Measurements from ENCODE around the gene KCNN1.

KCNN1 gene

DNA sequence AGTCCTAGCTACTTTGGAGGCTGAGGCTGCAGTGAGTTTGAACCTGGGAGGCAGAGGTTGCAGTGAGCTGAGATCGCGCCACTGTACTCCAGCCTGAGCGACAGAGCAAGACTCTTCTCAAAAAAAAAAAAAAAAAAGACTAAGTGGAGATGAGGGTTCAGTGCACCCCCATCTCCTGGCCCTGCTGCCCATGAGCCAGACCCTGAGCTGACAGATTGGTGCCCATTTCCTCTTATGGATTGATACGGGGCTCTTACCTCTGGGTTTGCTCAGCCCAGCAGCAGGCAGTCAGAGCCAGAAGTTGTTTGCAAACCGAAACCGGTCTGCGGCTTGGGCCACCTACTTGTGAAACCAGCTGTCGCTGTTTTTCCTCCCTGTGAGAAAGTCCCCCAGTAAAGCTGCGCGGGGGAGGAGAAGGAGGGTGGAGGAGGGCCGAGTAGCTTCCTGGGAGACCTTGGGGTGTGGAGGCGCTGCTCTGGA, 78.0 kb downstream of the KCNN1 start:
- Mint-ChIP-seq H3K9me3 (peaks cover 7% of the 10 kb centered on the region), H3K27ac (no peak overlapping the region), H3K4me1 (peaks cover 21% of the 10 kb centered on the region)

DNA sequence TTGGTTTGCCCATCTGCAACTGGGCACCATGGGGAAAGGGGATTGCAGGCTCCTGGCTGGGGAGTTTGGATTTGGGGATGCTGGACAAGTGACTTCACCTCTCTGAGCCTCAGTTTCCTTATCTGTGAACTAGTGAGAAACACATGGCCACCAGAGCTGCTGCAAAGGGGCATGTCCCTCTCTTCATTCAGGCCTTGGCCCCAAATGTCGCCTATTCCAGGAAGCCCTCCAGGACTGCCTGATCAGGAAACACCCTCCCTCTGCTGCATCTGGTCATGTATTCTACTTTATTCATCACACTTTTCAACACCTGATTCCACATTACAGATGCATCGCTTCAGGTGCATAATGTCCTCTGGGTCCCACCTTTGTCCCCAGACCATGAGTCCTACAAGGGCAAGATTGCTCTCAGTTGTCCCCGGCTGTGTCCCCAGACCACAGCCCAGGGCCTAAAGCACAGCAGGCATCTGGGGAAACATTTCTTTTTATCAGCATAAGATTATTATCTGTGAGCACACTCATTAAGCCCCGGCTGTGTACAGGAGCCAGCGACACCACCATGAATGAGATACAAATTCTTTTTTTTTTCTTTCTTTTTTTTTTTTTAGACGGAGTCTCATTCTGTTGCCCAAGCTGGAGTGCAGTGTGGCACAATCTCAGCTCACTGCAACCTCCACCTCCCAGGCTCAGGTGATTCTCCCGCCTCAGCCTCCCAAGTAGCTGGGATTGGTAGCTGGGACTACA, 78.6 kb downstream of the KCNN1 start:
- peak overlapping the region; percentile 50 for H3K4me3 Mint-ChIP-seq
- H3K27ac Mint-ChIP-seq: no peak overlapping the region
- H3K4me1 Mint-ChIP-seq: peaks cover 25% of the 10 kb centered on the region
- no peak for DNase-seq
- H3K9me3 Mint-ChIP-seq: peaks cover 7% of the 10 kb centered on the region
- H3K27me3 Mint-ChIP-seq (ENCODE audit: low read depth, poor library complexity): peaks cover 35% of the 10 kb centered on the region
- no peak for TF ChIP-seq CTCF (IDR thresholded peaks at IDR 0.05)
- H3K36me3 Mint-ChIP-seq (ENCODE audit: low read depth): no peaks in the 10 kb centered on the region

More for the DNA sequence above, 78.0 kb downstream of the KCNN1 start:
- peak; percentile 28 for DNase-seq
- Mint-ChIP-seq H3K36me3 (ENCODE audit: low read depth) (no peaks in the 10 kb centered on the region), H3K27me3 (ENCODE audit: low read depth, poor library complexity) (peaks cover 38% of the 10 kb centered on the region), H3K4me3 (peak overlapping the region; percentile 50)
- no peak for TF ChIP-seq CTCF (IDR thresholded peaks at IDR 0.05)

- TF ChIP-seq CTCF (IDR thresholded peaks at IDR 0.05): no peak
- DNase-seq: no peak
- Mint-ChIP-seq H3K36me3 (ENCODE audit: low read depth) (no peaks in the 10 kb centered on the region), H3K27ac (no peak overlapping the region), H3K27me3 (ENCODE audit: low read depth, poor library complexity) (peaks cover 36% of the 10 kb centered on the region), H3K4me1 (peaks cover 25% of the 10 kb centered on the region), H3K4me3 (no peak overlapping the region), H3K9me3 (peaks cover 2% of the 10 kb centered on the region)
These were observed 79.3 kb downstream of the KCNN1 start for GRCh38 chr19:18046059-18046718.

DNA sequence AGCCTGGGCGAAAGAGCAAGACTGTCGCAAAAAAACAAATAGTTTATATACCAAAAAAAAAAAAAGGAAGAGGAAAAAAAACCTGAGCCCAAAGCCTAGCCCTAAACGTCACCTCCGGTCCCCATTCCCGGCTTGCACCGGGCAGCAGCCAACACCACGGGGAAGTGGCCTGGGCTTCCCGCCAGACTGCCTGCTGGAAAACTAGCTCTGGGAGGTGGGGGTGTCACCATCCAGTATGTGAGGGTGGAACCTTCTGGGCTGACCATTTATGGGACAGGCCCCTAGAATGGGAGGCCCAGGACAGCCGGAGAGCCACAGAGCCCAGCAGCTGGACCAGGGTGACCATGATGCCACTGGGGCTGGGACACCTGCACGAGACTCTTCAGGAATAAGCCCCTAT, 82.5 kb downstream of the KCNN1 start:
- H3K27ac Mint-ChIP-seq: no peak overlapping the region
- H3K36me3 Mint-ChIP-seq (ENCODE audit: low read depth): no peaks in the 10 kb centered on the region
- peaks cover 30% of the 10 kb centered on the region for H3K27me3 Mint-ChIP-seq (ENCODE audit: low read depth, poor library complexity)
- H3K4me1 Mint-ChIP-seq: peaks cover 19% of the 10 kb centered on the region
- no peak overlapping the region for H3K4me3 Mint-ChIP-seq
- no peaks in the 10 kb centered on the region for H3K9me3 Mint-ChIP-seq
- TF ChIP-seq CTCF (IDR thresholded peaks at IDR 0.05): no peak
- no peak for DNase-seq

Data from nephron progenitor cell (in vitro differentiated cells).